CMK (cell line): ENCODE measurements around the gene CDCA7L.

ENCODE experiments used
- DNase-seq: peaks from one replicate; pipeline ENCODE4 v3.0.0-alpha.2; 2010; ENCODE audit warnings: low read depth

The CDCA7L gene, protein sequence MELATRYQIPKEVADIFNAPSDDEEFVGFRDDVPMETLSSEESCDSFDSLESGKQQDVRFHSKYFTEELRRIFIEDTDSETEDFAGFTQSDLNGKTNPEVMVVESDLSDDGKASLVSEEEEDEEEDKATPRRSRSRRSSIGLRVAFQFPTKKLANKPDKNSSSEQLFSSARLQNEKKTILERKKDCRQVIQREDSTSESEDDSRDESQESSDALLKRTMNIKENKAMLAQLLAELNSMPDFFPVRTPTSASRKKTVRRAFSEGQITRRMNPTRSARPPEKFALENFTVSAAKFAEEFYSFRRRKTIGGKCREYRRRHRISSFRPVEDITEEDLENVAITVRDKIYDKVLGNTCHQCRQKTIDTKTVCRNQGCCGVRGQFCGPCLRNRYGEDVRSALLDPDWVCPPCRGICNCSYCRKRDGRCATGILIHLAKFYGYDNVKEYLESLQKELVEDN

DNA sequence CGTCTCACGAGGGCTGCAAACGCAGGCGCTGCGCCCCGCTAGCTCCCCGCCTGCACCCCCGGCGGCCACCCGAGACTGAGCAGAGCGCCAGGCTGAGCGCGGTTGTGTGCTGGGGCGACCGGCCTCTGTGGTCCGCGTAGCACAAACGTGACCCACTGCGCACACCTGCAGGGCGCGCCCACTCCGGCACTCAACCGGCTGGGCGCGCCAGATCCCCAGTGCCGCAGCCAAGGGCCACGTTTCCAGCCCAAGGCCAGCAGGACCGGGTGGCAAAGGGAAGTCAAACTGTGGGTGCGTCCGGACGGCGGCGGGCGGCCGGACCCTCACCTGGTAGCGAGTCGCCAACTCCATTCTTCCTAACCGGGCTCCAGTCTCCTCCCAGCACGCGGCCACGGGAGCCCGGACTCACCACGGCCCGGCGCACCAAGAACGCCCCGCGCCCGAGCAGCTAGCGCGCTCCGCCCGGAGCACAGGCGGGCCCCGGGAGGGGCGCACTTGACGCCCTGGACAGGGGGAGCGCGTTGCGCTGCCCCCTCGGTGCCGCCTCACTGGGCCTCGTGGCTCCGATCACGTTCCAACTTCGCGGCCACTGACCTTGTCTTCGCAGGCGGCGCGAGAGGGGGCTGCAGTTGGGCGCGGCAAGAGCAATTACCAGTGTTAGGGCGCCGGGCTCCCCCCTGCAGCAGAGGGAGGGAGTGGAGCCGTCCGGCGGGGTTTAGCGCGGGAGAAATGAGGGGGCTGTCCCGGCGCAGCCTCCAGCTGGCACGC is at the start of gene CDCA7L:
Gene CDCA7L, minus strand, starts transcription at position 446 of the 768 bp plus-strand sequence. Its CDS starts 95 bp downstream, at position 351.
- DNase-seq, result no peak

DNA sequence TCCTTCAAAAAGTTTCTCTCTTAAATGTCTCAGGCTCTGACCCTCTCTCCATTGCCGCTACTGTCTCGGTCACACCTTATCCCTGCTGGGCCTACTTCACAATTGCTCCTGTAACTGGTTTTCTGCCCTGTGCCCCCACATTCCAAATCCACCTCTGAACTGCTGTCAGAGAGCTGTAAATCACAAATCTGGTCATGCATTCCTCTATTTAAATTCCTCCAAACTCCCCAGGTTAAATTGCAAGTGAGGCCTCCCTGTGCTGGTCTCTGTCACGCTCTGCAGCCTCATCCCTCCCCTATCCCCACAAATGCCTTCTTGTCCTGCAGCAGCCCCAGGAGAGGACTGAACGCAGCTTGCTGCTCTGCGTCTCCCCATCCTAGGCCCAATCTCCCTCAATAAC is 40.4 kb upstream of the CDCA7L start:
- DNase-seq, result no peak

DNA sequence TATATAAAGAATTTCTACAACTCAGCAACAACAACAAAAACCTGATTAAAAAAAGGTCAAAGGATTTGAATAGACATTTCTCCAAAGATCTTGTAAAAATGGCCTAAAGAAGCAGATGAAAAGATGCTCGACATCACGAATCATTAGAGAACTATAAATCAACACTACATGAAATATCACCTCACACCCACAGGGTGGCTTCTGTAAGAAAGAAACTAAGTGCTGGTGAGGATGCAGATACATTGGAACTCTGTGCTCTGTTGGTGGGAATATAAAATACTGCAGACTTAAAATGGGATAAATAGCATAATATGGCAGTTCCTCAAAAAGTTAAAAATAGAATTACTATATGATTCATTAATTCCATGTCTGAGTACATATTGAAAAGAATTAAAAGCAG is 38.3 kb upstream of the CDCA7L start:
- DNase-seq, result no peak

DNA sequence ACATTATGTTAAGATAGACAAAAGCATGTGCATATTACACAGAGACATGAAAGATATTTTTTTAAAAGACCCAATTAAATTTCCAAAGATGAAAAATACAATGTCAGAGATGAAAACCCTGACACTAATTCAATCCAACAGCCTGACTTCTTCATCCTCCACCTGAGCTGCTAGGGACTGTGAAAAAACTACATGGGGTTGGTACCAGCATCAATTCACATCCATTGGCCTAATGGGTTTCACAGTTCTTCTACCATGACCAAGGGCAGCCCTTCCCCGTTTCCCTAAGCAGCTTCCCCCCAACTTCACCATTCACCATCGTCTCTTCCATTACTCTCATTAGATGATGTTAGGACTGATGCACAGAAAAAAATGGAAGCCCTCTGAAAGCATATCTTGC is 37.4 kb upstream of the CDCA7L start:
- DNase-seq, result no peak

DNA sequence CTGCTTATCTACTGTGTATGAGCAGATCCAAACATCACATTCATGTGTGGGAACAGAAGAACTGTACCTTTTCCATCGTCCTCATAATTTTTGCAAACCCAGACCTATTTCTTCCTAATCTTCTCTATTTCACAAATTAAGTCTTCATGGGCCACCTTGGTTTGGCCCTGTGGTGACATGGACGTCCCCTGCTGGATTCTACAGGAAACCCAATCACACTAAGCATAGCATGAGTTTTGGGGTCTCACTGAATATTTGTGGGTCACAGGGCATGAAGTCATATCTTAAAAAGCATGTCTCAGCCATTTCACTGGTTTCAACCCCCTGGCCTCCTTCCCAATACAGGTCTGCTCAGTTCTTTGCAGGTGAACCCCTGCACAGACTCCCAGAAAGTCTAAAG is 35.8 kb upstream of the CDCA7L start:
- DNase-seq, result no peak

DNA sequence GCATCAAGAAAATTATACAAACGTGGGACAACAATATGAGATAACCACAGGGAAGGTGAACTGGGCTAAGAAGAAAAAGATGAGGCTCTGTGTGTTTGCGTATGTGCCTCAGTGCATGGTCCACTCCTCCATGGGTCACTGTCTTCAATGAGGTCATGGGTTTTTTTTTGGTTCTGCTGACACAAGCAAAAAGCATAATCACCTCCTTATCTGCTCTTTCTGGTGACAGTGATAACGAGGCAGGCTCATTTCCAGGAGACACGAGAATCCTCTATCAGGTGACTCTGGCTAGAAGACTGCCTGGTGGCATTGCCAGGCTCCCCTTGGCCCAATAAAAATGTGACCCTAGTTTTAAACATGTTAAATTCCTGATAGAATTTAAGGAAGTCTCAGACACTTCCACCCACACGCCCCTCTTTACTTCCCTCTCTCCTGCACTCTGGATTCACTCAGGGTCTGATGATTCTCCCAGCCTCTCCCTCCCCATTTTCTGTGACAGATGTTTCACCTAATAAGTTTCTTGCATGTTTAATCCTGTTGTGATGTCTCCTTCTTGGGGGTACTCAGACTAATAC is 35.3 kb upstream of the CDCA7L start:
- DNase-seq, result no peak

DNA sequence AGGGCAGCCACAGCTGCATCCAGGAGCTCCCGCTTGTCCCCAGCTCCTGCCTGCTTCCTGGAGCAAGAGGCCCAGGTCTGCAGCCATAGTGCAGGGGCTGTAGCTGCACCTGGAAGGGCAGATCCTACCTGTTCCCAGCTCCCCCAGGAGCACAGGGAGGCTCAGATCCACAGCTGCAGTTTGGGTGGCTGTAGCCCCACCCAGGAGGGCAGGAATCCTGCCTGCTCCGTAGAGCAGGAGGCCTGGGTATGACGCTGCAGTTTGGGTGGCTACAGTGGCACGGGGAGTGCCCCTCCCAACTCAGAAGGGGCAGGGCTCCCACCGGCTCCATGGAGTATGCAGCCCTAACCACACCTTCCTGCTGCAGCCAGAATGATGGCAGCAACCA is 26.7 kb upstream of the CDCA7L start:
- DNase-seq, result no peak

DNA sequence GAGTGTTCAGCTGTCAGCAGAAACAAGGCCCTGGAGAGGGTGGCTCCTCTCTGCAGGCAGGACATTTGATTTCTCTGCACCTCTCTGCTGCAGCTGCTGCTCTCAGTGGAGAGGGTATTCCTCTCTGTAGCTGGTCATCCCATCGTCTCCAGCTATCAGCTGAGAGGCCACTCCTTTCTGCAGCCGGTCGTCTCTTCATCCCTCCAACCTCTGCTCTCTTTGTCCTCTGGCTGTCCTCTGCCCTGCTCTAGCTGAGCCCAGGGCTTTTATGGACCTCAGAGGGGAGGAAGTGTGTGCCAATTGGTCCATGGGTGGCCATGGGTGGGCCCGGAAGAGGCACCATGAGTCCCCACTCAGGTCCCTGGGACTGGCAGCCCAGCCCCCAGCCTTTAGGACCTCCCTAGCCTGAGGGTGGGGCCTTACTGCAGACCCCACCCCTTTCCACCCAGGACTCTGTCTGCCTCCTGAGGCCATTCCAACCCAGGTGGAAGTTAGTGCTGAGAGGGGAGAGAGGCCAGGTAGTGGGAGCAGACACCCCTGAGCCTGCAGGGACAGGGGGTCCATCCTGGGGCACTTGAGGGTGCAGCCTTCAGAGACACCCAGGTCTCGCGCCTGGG is 26.2 kb upstream of the CDCA7L start:
- no peak for DNase-seq

DNA sequence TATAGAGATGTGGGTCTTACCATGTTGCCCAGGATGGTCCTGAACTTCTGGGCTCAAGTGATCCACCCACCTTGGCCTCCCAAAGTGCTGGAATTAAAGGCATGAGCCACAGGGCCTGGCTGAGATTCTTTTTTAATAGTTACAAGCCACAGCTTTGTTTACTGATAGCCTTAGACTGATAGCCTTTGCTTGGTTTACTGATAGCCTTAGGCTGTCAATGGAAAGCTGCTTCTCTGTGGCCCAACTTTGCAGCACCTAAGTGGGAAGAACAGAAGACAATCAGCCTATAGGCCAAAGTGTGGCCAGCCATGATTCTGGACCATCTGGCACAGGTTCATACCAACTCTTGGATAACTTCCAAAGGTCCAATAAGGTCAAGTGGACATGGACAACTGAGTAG is 24.1 kb upstream of the CDCA7L start:
- no peak for DNase-seq

DNA sequence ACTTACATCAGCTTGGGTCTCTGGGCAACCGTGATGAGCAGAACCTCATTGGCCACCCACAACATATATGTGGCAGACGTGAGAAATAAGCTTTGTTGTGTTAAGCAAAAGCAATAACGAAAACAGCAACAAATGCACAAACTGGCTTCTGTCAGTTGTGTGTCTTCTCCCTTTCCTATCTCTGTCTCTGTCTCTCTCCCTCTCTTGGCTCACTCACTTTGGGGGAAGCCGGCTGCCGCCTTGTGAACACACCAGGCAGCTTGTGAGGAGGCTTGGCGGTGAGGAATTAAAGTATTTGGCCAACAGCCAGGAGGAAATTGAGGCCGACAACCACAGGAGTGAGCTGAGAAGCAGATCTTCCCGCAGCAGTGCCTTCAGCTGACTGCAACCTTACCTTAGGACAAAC is 21.9 kb upstream of the CDCA7L start:
- no peak for DNase-seq

DNA sequence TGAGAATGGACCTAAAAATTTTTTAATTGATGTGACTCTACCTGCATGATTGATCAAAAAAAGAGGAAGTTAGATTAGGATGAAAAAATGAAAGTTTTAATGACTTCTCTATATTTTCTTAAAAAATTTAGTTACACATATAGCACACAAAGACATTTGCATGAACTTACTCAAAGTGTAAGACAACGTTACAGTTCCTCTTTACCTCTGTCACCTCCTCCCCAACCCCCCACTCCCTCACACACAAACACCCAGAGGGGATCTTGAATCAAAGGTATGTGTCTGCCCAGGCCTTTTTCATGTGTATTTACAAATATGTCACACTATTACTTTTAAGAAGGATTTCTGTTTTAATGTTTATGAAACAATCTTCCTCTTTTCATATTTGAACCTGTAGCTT is 20.6 kb upstream of the CDCA7L start:
- DNase-seq, result no peak

DNA sequence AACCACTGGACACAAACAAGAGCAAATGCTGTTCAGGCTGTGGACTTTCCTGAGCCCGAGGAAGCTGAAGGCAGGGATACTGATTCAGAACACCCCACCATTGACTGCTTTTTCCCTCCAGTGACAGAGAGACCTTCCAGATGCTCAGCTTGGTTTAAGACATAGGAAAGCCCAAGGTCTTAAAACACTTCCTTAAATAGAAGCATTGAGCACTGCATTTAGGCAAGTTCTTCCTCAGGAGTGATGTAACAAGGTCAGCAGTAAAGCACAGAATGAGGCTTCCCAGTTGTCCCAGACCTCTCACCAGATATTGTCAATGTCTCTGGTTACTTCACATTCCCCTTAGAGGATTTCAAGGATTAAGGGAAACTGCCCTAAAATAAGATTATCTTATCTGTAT is 19.6 kb upstream of the CDCA7L start:
- no peak for DNase-seq

DNA sequence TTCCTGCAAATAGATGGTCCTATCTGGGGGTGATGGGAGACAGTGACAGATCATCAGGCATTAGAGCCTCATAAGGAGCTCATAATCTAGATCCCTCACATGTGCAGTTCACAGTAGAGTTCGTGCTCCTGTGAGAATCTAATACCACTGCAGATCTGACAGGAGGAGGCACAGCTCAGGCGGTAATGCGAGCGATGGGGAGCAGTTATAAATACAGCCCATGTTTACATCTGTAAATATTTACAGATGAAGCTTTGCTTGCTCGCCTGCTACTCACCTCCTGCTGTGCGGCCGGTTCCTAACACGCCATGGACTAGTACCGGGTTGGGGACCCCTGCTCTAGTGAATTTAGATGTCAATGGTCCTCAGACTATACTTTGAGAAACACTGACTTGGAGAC is 17.0 kb upstream of the CDCA7L start:
- no peak for DNase-seq

DNA sequence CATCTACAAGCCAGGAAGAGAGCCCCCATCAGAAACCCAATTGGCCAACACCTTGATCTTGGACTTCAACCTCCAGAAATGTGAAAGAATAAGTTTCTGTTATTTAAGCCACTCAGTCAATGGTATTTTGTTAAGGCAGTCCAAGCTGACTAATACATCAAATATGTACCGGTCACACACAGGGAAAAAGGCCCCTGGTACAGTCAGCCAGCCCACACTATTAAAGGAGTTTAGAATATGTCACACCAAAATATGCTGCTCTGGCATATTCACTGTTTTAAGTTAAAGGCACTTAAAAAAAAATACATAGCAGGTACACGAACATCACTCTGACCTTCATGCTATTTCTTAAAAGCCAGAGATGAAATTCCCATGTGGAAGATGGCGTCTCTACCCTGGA is 15.2 kb upstream of the CDCA7L start:
- no peak for DNase-seq

DNA sequence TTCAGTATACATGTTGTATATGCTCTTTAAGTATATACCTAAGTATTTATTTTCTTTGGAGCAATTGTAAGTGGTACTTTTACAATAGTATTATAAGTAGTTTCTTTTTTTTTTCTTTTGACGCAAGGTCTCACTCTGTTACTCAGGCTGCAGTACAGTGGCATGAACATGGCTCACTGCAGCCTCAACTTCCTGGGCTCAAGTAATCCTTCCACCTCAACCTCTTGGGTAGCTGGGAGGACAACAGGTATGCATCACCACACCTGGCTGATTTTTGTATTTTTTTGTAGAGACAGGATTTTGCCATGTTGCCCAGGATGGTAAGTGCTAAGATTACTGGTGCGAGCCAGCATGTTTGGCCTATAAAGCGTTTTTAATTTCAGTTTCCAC is 13.7 kb upstream of the CDCA7L start:
- no peak for DNase-seq

DNA sequence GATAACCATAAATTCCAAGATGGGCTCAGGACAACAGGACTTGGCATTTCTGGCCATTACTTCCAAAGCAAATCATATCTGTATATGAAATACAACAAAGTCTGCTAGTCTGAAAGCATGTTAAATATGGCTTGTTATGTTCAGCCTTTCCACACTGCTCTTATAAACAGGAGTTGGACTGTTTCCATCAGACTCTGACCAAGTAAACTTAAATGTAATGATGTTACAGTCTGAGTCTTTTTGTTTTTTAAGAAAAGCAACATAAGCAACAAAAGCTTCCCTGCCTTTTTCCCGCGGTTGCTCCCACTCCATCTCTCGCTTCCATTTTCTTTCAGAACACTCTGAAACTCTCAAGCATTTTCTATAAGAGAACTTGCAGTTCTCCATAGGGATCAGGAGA is 8.1 kb upstream of the CDCA7L start:
- DNase-seq, result no peak

DNA sequence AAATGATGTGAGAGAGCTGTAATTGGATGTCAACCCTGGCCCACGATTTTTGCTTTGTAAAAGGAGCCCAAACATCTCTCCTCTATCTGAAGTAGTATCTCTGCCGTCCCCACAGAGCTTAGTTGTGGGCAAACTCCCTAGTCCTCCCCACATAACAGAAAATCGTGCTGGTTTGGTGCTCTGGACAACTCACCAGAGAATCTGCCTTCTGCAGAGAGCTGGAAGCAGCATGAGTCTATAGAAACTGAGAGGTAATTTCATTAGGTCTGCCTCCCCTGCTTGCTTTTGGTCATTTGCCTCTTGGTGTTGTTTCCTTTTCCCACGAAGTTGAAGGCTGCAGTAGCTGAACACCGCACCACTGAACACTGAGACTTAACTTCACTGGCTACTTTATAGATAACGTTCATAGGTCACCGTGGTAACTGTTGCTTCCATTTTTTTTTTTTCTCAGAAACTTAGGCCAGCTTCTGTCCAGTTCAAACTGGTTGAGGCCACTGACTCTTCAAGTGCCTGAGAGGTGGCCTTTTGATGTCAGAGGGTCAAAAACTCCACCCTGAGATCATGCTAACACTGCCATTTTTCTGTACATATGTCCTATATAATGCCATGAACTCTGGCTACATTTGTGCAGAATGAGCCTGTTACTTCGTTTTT is 3.3 kb upstream of the CDCA7L start:
- no peak for DNase-seq

DNA sequence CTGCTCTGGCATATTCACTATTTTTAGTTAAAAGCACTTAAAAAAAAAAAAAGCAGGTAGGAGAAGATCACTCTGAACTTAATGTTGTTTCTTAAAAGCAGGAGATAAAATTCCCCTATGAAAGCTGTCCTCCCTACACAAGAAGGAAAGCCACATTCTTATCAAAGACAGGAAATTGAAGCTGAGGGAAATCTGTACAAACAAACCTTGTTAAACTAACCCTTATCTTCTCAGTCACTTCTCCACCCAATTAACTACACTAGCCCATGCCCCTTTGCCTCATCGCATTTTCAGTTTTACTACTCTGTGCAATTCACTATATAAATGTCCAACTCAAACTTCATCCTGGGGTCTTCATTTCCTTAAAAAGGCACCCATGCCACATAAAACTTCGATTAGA is 2.7 kb upstream of the CDCA7L start:
- DNase-seq, result no peak

DNA sequence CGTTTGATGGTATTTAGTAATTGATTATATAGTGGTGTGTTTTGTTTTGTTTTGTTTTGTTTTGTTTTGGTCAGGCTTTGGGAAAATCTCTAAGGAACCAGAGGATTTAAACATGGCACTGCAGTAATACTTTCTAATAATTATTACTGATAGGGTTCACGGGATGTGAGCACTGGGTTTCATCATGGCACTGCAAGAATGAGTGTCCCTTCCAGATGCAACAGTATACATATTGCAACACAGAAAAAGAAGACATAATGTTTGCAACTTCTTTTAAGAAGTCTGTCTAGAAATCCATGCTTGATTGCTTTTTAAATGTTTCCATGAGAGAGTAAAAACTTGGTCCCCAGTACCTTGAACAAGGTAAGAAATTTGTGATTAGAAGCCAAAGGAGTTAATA is 2.2 kb upstream of the CDCA7L start:
- DNase-seq, result no peak

DNA sequence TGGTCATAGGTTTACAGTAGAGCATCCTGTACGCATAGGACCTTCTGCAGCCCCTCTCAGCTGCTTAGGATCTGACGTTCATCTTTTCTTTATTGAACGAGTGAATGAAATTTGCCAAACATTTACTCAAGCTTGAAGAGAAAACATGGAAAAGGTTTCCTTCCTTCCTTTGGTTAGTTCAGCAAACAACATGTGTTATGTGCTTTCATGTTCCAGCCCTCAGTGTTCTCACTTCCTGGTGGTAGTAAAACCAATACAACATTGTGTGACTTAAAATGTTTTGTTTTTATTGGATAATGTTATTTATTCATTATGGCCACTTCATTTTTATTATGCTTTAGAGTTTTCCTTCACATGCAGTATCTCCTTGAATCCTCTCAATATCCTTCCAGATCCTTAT is 1.4 kb upstream of the CDCA7L start:
- DNase-seq, result no peak

DNA sequence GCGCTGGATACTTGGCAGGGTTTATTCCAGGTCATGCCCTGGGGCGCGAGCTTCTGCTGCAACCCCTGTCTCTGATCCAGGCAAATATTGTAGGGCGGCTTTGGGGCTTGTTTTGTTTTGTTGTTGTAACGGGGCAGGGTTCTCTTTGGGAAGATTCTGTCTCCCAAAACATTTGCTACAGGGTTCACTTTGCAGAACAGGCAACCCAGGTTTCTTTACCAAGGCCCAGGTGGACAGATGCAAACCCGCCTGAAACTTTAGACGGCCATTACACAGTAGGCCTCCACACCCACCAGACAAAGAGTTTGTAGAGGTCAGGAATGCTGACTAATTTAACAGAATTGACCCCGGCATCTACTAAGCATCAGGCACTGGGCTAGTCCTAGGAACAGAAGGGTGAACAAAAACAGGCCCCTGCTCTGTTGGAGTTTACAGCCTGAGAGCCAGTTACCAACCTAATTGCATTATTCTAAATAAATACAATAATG is 567 bp upstream of the CDCA7L start:
- no peak for DNase-seq
